H1 (cell line): ENCODE data around the gene NHLH1. TPM values are rescaled to one million over a fixed set of nuclear protein-coding genes. Genes with fewer than 3 reads are reported as not detected.

ENCODE experiments used
- CTCF ChIA-PET: fragments of 300-600 bp; sonication (Branson Sonifier 250); formaldehyde crosslinking; loops from one replicate; lab custom pipeline; 2021; ENCODE audit not compliant: partially characterized antibody; lab: Charles Lee
- POLR2A ChIA-PET: fragments of 300-600 bp; sonication (Branson Sonifier 250); formaldehyde crosslinking; loops from one replicate; lab custom pipeline; 2021; ENCODE audit warnings: inconsistent platforms; ENCODE audit not compliant: partially characterized antibody; lab: Charles Lee
- DNase-seq, 2 experiments: peaks; one replicate each; pipeline versions ENCODE4 v3.0.0 to v3.0.0-alpha.2; 2010 to 2022; ENCODE audit warnings: low spot score in 2 of 2, low read depth in 1 of 2, mixed read lengths in 1 of 2
- FAIRE-seq: peaks from 2 replicates; lab custom pipeline; 2011; peaks lifted over from hg19 to GRCh38; lab: Jason Lieb, UNC
- H2AFZ ChIP-seq: 2 replicates; pipeline ENCODE4 v1.8.1; 2012; ENCODE audit warnings: low read length, inconsistent platforms
- H2AK5ac ChIP-seq: 2 replicates; pipeline ENCODE4 v1.6.1; 2013; ENCODE audit warnings: low read depth, low read length
- H2BK120ac ChIP-seq: replicated peaks from 2 replicates; pipeline ENCODE3; 2013; ENCODE audit warnings: low read depth, low read length, inconsistent platforms
- H2BK12ac ChIP-seq: 2 replicates; pipeline ENCODE4 v1.6.1; 2013; ENCODE audit warnings: low read depth, low read length
- H2BK15ac ChIP-seq: 2 replicates; pipeline ENCODE4 v1.6.1; 2013; ENCODE audit warnings: low read length
- H2BK20ac ChIP-seq: 2 replicates; pipeline ENCODE4 v1.6.1; 2013; ENCODE audit warnings: low read length
- H2BK5ac ChIP-seq: 2 replicates; pipeline ENCODE4 v1.6.1; 2013; ENCODE audit warnings: low read depth, low read length
- H3K14ac ChIP-seq: 2 replicates; pipeline ENCODE4 v1.6.1; 2013; ENCODE audit warnings: inconsistent platforms; ENCODE audit not compliant: insufficient read length
- H3K18ac ChIP-seq: 2 replicates; pipeline ENCODE4 v1.6.1; 2013; ENCODE audit warnings: low read length; ENCODE audit errors: extremely low read depth
- H3K23ac ChIP-seq: 2 replicates; pipeline ENCODE4 v1.6.1; 2013; ENCODE audit warnings: inconsistent platforms; ENCODE audit not compliant: insufficient read length
- H3K23me2 ChIP-seq: 2 replicates; pipeline ENCODE4 v1.6.1; 2013; ENCODE audit warnings: low read depth, low read length
- H3K27ac ChIP-seq: 2 replicates; pipeline ENCODE4 v1.6.1; 2011; ENCODE audit warnings: low read depth, low read length, inconsistent platforms
- H3K27me3 ChIP-seq, 4 experiments: replicated peaks in 1 of 4; 1 replicate in 1 of 4; 2 replicates in 3 of 4; pipeline versions ENCODE4 v1.6.1 to v1.8.1; 2011 to 2013; ENCODE audit warnings: low read length in 3 of 4, mild to moderate bottlenecking in 3 of 4, inconsistent platforms in 2 of 4, mixed read lengths in 2 of 4, moderate library complexity in 1 of 4; ENCODE audit not compliant: control insufficient read depth in 3 of 4, insufficient read depth in 3 of 4; ENCODE audit errors: extremely low read depth in 1 of 4
- H3K36me3 ChIP-seq, 4 experiments: 2 replicates each; pipeline versions ENCODE4 v1.6.1 to v1.8.1; 2011 to 2013; ENCODE audit warnings: mild to moderate bottlenecking in 4 of 4, low read length in 3 of 4, moderate library complexity in 2 of 4, control low read depth in 1 of 4, inconsistent platforms in 1 of 4; ENCODE audit not compliant: insufficient read depth in 4 of 4, control insufficient read depth in 2 of 4
- H3K4ac ChIP-seq: replicated peaks from 2 replicates; pipeline ENCODE3; 2013; ENCODE audit warnings: low read length, low read depth, mixed read lengths, inconsistent platforms; ENCODE audit not compliant: insufficient read length
- H3K4me1 ChIP-seq, 4 experiments: replicated peaks in 1 of 4; 1 replicate in 1 of 4; 2 replicates in 3 of 4; pipeline versions ENCODE4 v1.6.1 to v1.8.1; 2011 to 2013; ENCODE audit warnings: low read length in 3 of 4, inconsistent platforms in 2 of 4, mixed read lengths in 1 of 4; ENCODE audit not compliant: insufficient read depth in 4 of 4, control insufficient read depth in 3 of 4
- H3K4me2 ChIP-seq, 2 experiments: 2 replicates each; pipeline versions ENCODE4 v1.6.1 to v1.8.1; 2011 to 2013; ENCODE audit warnings: low read depth in 2 of 2, low read length in 2 of 2, control low read depth in 1 of 2, inconsistent platforms in 1 of 2, mild to moderate bottlenecking in 1 of 2; ENCODE audit not compliant: insufficient read depth in 1 of 2
- H3K4me3 ChIP-seq, 4 experiments: fragments of 200-600, 300-600 bp in 1 of 4; sonication (generic), shearing (Covaris generic), sonication (Bioruptor Twin) in 1 of 4; 2 replicates each; pipeline versions ENCODE4 v1.5.1 to v1.8.1; 2011 to 2016; ENCODE audit warnings: low read length in 4 of 4, low read depth in 3 of 4, control low read depth in 2 of 4, inconsistent platforms in 2 of 4, mild to moderate bottlenecking in 2 of 4, mixed read lengths in 1 of 4, moderate library complexity in 1 of 4; ENCODE audit not compliant: insufficient read depth in 2 of 4; ENCODE audit errors: extremely low read depth in 1 of 4
- H3K56ac ChIP-seq: replicated peaks from 2 replicates; pipeline ENCODE3; 2013; ENCODE audit warnings: low read depth, mild to moderate bottlenecking, mixed read lengths, low read length, inconsistent platforms; ENCODE audit not compliant: insufficient read length
- H3K79me1 ChIP-seq: 2 replicates; pipeline ENCODE4 v1.6.1; 2013; ENCODE audit warnings: low read depth, low read length, control low read depth
- H3K79me2 ChIP-seq, 2 experiments: 2 replicates each; pipeline versions ENCODE4 v1.6.1 to v1.8.1; 2012 to 2013; ENCODE audit warnings: low read length in 2 of 2, mild to moderate bottlenecking in 2 of 2, inconsistent platforms in 1 of 2; ENCODE audit not compliant: insufficient read depth in 2 of 2, control insufficient read depth in 1 of 2
- H3K9ac ChIP-seq, 4 experiments: replicated peaks in 1 of 4; 1 replicate in 1 of 4; 2 replicates in 3 of 4; pipeline versions ENCODE4 v1.6.1 to v1.8.1; 2011 to 2013; ENCODE audit warnings: low read depth in 3 of 4, low read length in 3 of 4, control low read depth in 2 of 4, mild to moderate bottlenecking in 2 of 4, moderate library complexity in 2 of 4, inconsistent platforms in 1 of 4; ENCODE audit errors: extremely low read depth in 1 of 4
- H3K9me3 ChIP-seq, 2 experiments: 2 replicates each; pipeline versions ENCODE4 v1.6.1 to v1.8.1; 2012 to 2013; ENCODE audit warnings: mild to moderate bottlenecking in 2 of 2, moderate library complexity in 2 of 2, control low read depth in 1 of 2, inconsistent platforms in 1 of 2, low read depth in 1 of 2, low read length in 1 of 2, mixed read lengths in 1 of 2; ENCODE audit not compliant: insufficient read depth in 2 of 2
- H4K20me1 ChIP-seq, 2 experiments: replicated peaks in 1 of 2; 2 replicates each; pipeline versions ENCODE3 to v1.8.1; 2011 to 2013; ENCODE audit warnings: inconsistent platforms in 2 of 2, low read length in 2 of 2, mild to moderate bottlenecking in 1 of 2; ENCODE audit not compliant: insufficient read depth in 2 of 2, control insufficient read depth in 1 of 2
- H4K5ac ChIP-seq: 2 replicates; pipeline ENCODE4 v1.6.1; 2013; ENCODE audit warnings: low read length, low read depth, mixed read lengths, inconsistent platforms; ENCODE audit not compliant: insufficient read length
- H4K8ac ChIP-seq: 2 replicates; pipeline ENCODE4 v1.8.0; 2013; ENCODE audit warnings: mild to moderate bottlenecking, moderate library complexity, low read length, inconsistent platforms; ENCODE audit not compliant: insufficient read depth; ENCODE audit errors: extremely low read depth
- H4K91ac ChIP-seq: replicated peaks from 2 replicates; pipeline ENCODE3; 2013; ENCODE audit warnings: low read length, mixed read lengths, inconsistent platforms; ENCODE audit not compliant: insufficient read length
- EGR1 ChIP-seq: IDR thresholded peaks from 2 replicates; pipeline ENCODE4 v1.6.1; 2011; ENCODE audit warnings: low read depth, low read length, borderline replicate concordance
- POLR2A ChIP-seq, 2 experiments: IDR thresholded peaks; 1 replicate in 1 of 2; 2 replicates in 1 of 2; pipeline ENCODE4 v1.6.1; 2011; ENCODE audit warnings: low read depth in 2 of 2, low read length in 2 of 2, mild to moderate bottlenecking in 2 of 2; ENCODE audit errors: control extremely low read depth in 1 of 2
- YY1 ChIP-seq: IDR thresholded peaks from 2 replicates; pipeline ENCODE4 v1.6.1; 2011; ENCODE audit warnings: low read depth, mild to moderate bottlenecking, low read length
- WGBS, 2 experiments: shearing (Covaris generic) in 1 of 2; methylation state at CpG; one replicate each; pipeline versions ENCODE4 v1.1.6 to v1.1.7; 2013 to 2015; ENCODE audit warnings: low lambda C conversion rate in 2 of 2, mixed read lengths in 2 of 2, inconsistent platforms in 1 of 2, low coverage in 1 of 2, missing lambda C conversion rate in 1 of 2; ENCODE audit not compliant: insufficient replicate concordance in 2 of 2, insufficient coverage in 1 of 2, insufficient read length in 1 of 2; ENCODE audit errors: extremely low coverage in 1 of 2, missing lambda C conversion rate in 1 of 2; 5-methylcytosine and 5-hydroxymethylcytosine counted together
- polyA plus RNA-seq, 7 experiments: library from polyadenylated mRNA; depleted of rRNA in 3 of 7; stranded (reverse) in 5 of 7; unstranded in 2 of 7; fragments of >200 nt in 5 of 7; fragments of 200-250 nt in 2 of 7; gene quantifications; 1 replicate in 5 of 7; 2 replicates in 1 of 7; 4 replicates in 1 of 7; pipeline versions ENCODE4 v1.2.1 to v1.2.3, GENCODE V29; 2011 to 2013; ENCODE audit warnings: missing spikeins in 2 of 7, mixed read lengths in 2 of 7
- total RNA-seq: library from RNA; stranded (reverse); fragmentation: NEBNext Ultra II Directional; extraction: Animal tissue kit (Norgen Biotek cat#: 25700); gene quantifications from 2 replicates; pipeline ENCODE4 v1.2.1, GENCODE V29; 2021

Gene NHLH1
- total and polyA plus RNA-seq, 2 of the 8 experiments (the other 6 are each of a cell fraction or from before 2014, with no cell fraction given) = 0.39 to 0.91 TPM

GRCh38 chr1:160402001-160402795 lies 35.3 kb downstream of the NHLH1 start:
- no peak overlapping the region for H3K18ac ChIP-seq
- TF ChIP-seq YY1 (no peak), EGR1 (no peak), POLR2A (IDR thresholded peaks at IDR 0.05; ENCODE audit: control extremely low read depth in 1 of 2, low read depth in 2 of 2, low read length in 2 of 2) (0 out of 3 replicates have a peak, but pooled peaks of 1 of the 2 experiments have one; percentile 17)
- peak overlapping the region; percentile 37 for H4K91ac ChIP-seq
- no peak overlapping the region for H4K8ac ChIP-seq
- no peak overlapping the region for H3K14ac ChIP-seq
- no peak overlapping the region for H2BK20ac ChIP-seq
- H3K79me1 ChIP-seq = peaks cover 18% of the 10 kb centered on the region
- H3K27me3 ChIP-seq = no peaks in the 10 kb centered on the region; a peak in 1 of 7 replicates
- no peaks in the 10 kb centered on the region for H3K9me3 ChIP-seq
- POLR2A ChIA-PET = interaction anchor here (0.6 to 2.1 kb wide), 4 partner anchors 8 to 134 kb away, joined by 3 to 9 read pairs (median 4); no protein-coding TSS in a partner anchor
- H3K4me3 ChIP-seq = peak overlapping the region; percentile 74 to 91 (median 90); a peak in 7 of 8 replicates
- peaks cover 21 to 62% of the 10 kb centered on the region in 2 experiments for H3K79me2 ChIP-seq
- peak overlapping the region; percentile 98 for H3K4me2 ChIP-seq
- no peak overlapping the region for H2BK12ac ChIP-seq
- H2BK15ac ChIP-seq = peak overlapping the region; percentile 16; the same call in 1 of the 2 replicates
- peak overlapping the region in 2 of 4 experiments; percentile 84 to 94; a peak in 6 of 7 replicates for H3K9ac ChIP-seq
- peaks cover 10% of the 10 kb centered on the region for H3K23me2 ChIP-seq
- peak overlapping the region; percentile 98; the same call in 1 of the 2 replicates for H2AK5ac ChIP-seq
- CTCF ChIA-PET = interaction anchor here (0.5 to 1.4 kb wide), 6 partner anchors 12 to 264 kb away, joined by 3 to 4 read pairs (median 4); no protein-coding TSS in a partner anchor
- no peak overlapping the region for H3K56ac ChIP-seq
- DNase-seq (no peak), FAIRE-seq (no peak)
- H3K27ac ChIP-seq = no peak overlapping the region; the same call in 1 of the 2 replicates
- peaks cover 0 to 13% of the 10 kb centered on the region in 2 experiments for H4K20me1 ChIP-seq
- 77% methylated on average over 9 of the region's 9 CpGs; no CpG with 5 or more reads in 1 of the 2 experiments for WGBS, 2 experiments
- no peak overlapping the region for H3K23ac ChIP-seq
- H2BK120ac ChIP-seq = no peak overlapping the region
- no peak overlapping the region for H3K4ac ChIP-seq
- H2BK5ac ChIP-seq = peak overlapping the region; percentile 80; the same call in 1 of the 2 replicates
- H3K36me3 ChIP-seq = no peaks in the 10 kb centered on the region
- H2AFZ ChIP-seq = no peak overlapping the region
- H4K5ac ChIP-seq = no peak overlapping the region
- H3K4me1 ChIP-seq = peaks cover 11 to 37% (median 24%) of the 10 kb centered on the region in 4 experiments
